ENCODE measurements around the gene MGAT4B. TPM values are rescaled to one million over a fixed set of nuclear protein-coding genes. Genes with fewer than 3 reads are reported as not detected.

Gene MGAT4B
- total RNA-seq, 1 donor from 2014 or later = 118 TPM

- Histone ChIP-seq H3K4me1 (peaks cover 16% of the 10 kb centered on the region), H3K27me3 (no peaks in the 10 kb centered on the region), H3K36me3 (no peaks in the 10 kb centered on the region), H3K4me3 (no peak overlapping the region), H3K27ac (no peak overlapping the region), H3K9me3 (no peaks in the 10 kb centered on the region)
- peak; percentile 77 for DNase-seq
- intact Hi-C loops (cut with DNase I) = no loop called here
- peak; percentile 78 for ATAC-seq
- TF ChIP-seq CTCF (IDR thresholded peaks at IDR 0.05) = no peak
Observed at GRCh38 chr5:179753971-179754370, 52.7 kb downstream of the MGAT4B start.

GRCh38 chr5:179749857-179750508, 56.7 kb downstream of the MGAT4B start:
- Histone ChIP-seq H3K4me3 (no peak overlapping the region), H3K27me3 (no peaks in the 10 kb centered on the region), H3K4me1 (peaks cover 15% of the 10 kb centered on the region), H3K27ac (no peak overlapping the region), H3K9me3 (no peaks in the 10 kb centered on the region), H3K36me3 (no peaks in the 10 kb centered on the region)
- intact Hi-C loops (cut with DNase I) = no loop called here
- ATAC-seq = no peak
- DNase-seq = peak; percentile 25
- no peak for TF ChIP-seq CTCF (IDR thresholded peaks at IDR 0.05)

- Histone ChIP-seq H3K4me1 (peaks cover 9% of the 10 kb centered on the region), H3K9me3 (no peaks in the 10 kb centered on the region), H3K27ac (no peak overlapping the region), H3K4me3 (no peak overlapping the region), H3K36me3 (no peaks in the 10 kb centered on the region), H3K27me3 (no peaks in the 10 kb centered on the region)
- intact Hi-C loops (cut with DNase I) = no loop called here
- DNase-seq (no peak), ATAC-seq (no peak)
- no peak for TF ChIP-seq CTCF (IDR thresholded peaks at IDR 0.05)
Observed at GRCh38 chr5:179747811-179748210, 58.9 kb downstream of the MGAT4B start.

Small RNA genes lying within 50 kb of the gene (microRNA-seq; reads per million reads assigned to microRNA genes)
- gene MIR1229 (ENCODE audit: borderline microRNAs expressed) = not detected

Other genes with a start within 250 kb of the MGAT4B start
- gene HNRNPH1, start 183.2 kb downstream of the MGAT4B start, total RNA-seq = 470 TPM
- not detected for gene CBY3, start 125.8 kb downstream of the MGAT4B start, total RNA-seq
- gene CANX, start 107.9 kb downstream of the MGAT4B start, total RNA-seq = 630 TPM
- 24.4 TPM for gene MAML1, start 74.0 kb downstream of the MGAT4B start, total RNA-seq
- gene LTC4S, start 12.9 kb downstream of the MGAT4B start, total RNA-seq = 22.6 TPM
- 501 TPM for gene SQSTM1, start 14.0 kb upstream of the MGAT4B start, total RNA-seq
- 25.4 TPM for gene MRNIP, start 52.0 kb upstream of the MGAT4B start, total RNA-seq
- 92.4 TPM for gene TBC1D9B, start 101.0 kb upstream of the MGAT4B start, total RNA-seq